HepG2 (cell line): ENCODE results near the gene C1orf159. TPM values are rescaled to one million over a fixed set of nuclear protein-coding genes. Genes with fewer than 3 reads are reported as not detected.

Experiments used
- CHCHD3 ChIP-seq: sonication (generic); formaldehyde crosslinking; IDR thresholded peaks from 2 replicates; pipeline ENCODE4 v1.8.0; 2022; ENCODE audit warnings: mild to moderate bottlenecking, missing genetic modification reagents, moderate library complexity
- CHD4 ChIP-seq: fragments of 200-600 bp; sonication (generic); IDR thresholded peaks from 2 replicates; pipeline ENCODE4 v1.7.0; 2017; ENCODE audit warnings: mild to moderate bottlenecking, low read length, borderline replicate concordance
- DMTF1 ChIP-seq: sonication (generic); formaldehyde crosslinking; IDR thresholded peaks from 2 replicates; pipeline ENCODE4 v1.4.0; 2020; ENCODE audit warnings: mild to moderate bottlenecking, missing genetic modification reagents
- E2F1 ChIP-seq: sonication (generic); formaldehyde crosslinking; IDR thresholded peaks from 2 replicates; pipeline ENCODE4 v1.5.0; 2020; ENCODE audit warnings: missing genetic modification reagents
- EED ChIP-seq: sonication (generic); formaldehyde crosslinking; IDR thresholded peaks from 2 replicates; pipeline ENCODE4 v1.5.0; 2020; ENCODE audit warnings: mild to moderate bottlenecking, missing genetic modification reagents
- HMGA1 ChIP-seq: sonication (generic); formaldehyde crosslinking; conservative IDR thresholded peaks from 2 replicates; pipeline ENCODE4 v1.4.0; 2020; ENCODE audit warnings: missing genetic modification reagents
- LRRFIP1 ChIP-seq: sonication (generic); formaldehyde crosslinking; conservative IDR thresholded peaks from 2 replicates; pipeline ENCODE4 v1.4.0; 2020; ENCODE audit warnings: missing genetic modification reagents
- MLX ChIP-seq: IDR thresholded peaks from 2 replicates; pipeline ENCODE4 v1.6.1; 2016
- POGK ChIP-seq: sonication (generic); formaldehyde crosslinking; conservative IDR thresholded peaks from 2 replicates; pipeline ENCODE4 v1.8.0; 2022; ENCODE audit warnings: mild to moderate bottlenecking, moderate library complexity, missing genetic modification reagents
- RFXANK ChIP-seq: IDR thresholded peaks from 2 replicates; pipeline ENCODE4 v1.6.1; 2016
- SOX6 ChIP-seq, 2 experiments: fragments of 450-650 bp in 1 of 2; sonication (generic) in 1 of 2; formaldehyde crosslinking in 1 of 2; IDR thresholded peaks; 2 replicates each; pipeline versions ENCODE4 v1.4.0 to v1.6.1; 2017 to 2020; ENCODE audit warnings: antibody characterized with exemption in 1 of 2, mild to moderate bottlenecking in 1 of 2, missing genetic modification reagents in 1 of 2
- SUZ12 ChIP-seq: fragments of 150-350 bp; IDR thresholded peaks from 2 replicates; pipeline ENCODE4 v1.6.1; 2014; ENCODE audit warnings: low read depth, low read length
- TEAD2 ChIP-seq: sonication (generic); formaldehyde crosslinking; IDR thresholded peaks from 2 replicates; pipeline ENCODE4 v1.9.0; 2021; ENCODE audit warnings: missing genetic modification reagents
- U2AF1 ChIP-seq: fragments of 200-400 bp; formaldehyde crosslinking; optimal IDR thresholded peaks from 2 replicates; pipeline ENCODE3; 2017; ENCODE audit warnings: mild to moderate bottlenecking, low read depth, low read length
- ZBTB38 ChIP-seq: sonication (generic); formaldehyde crosslinking; IDR thresholded peaks from 2 replicates; pipeline ENCODE4 v1.5.1; 2020; ENCODE audit warnings: mild to moderate bottlenecking, missing genetic modification reagents
- ZFY ChIP-seq: sonication (generic); formaldehyde crosslinking; IDR thresholded peaks from 2 replicates; pipeline ENCODE4 v1.4.0; 2020; ENCODE audit warnings: missing genetic modification reagents
- ZNF124 ChIP-seq: sonication (generic); formaldehyde crosslinking; IDR thresholded peaks from 2 replicates; pipeline ENCODE4 v1.4.0; 2020; ENCODE audit warnings: missing genetic modification reagents
- ZNF34 ChIP-seq: sonication (generic); formaldehyde crosslinking; IDR thresholded peaks from 2 replicates; pipeline ENCODE4 v1.4.0; 2020; ENCODE audit warnings: mild to moderate bottlenecking, missing genetic modification reagents, borderline replicate concordance
- ZNF770 ChIP-seq: sonication (generic); formaldehyde crosslinking; IDR thresholded peaks from 2 replicates; pipeline ENCODE4 v1.5.0; 2020; ENCODE audit warnings: mild to moderate bottlenecking, missing genetic modification reagents
- polyA plus RNA-seq, 8 experiments: library from polyadenylated mRNA; depleted of rRNA in 3 of 8; stranded (reverse) in 7 of 8; unstranded in 1 of 8; fragments of >200 nt; fragmentation: Illumina TruSeq in 4 of 8; extraction: Trizol in 4 of 8; gene quantifications; 2 replicates each; pipeline versions ENCODE4 v1.2.1 to v1.2.3, GENCODE V29; 2011 to 2016; ENCODE audit warnings: low read depth in 4 of 8, missing spikeins in 1 of 8, mixed read lengths in 1 of 8; ENCODE audit not compliant: insufficient read depth in 1 of 8
- total RNA-seq, 5 experiments: library from RNA; depleted of rRNA; stranded (reverse); fragments of >200 nt; fragmentation: Illumina TruSeq; extraction: Trizol; gene quantifications; 2 replicates each; pipeline ENCODE4 v1.2.3, GENCODE V29; 2016; ENCODE audit warnings: low read depth in 1 of 5

Gene C1orf159
- total and polyA plus RNA-seq, 2 of the 13 experiments (the other 11 are each of a cell fraction or from before 2014, with no cell fraction given): 3.8 to 6.7 TPM

- TF ChIP-seq DMTF1 (CRISPR knock-in tag) (no peak), TEAD2 (no peak), POGK (CRISPR knock-in tag) (no peak), CHCHD3 (CRISPR knock-in tag) (0 out of 2 replicates have a peak, but pooled peaks have one; percentile 13), U2AF1 (no peak), ZNF124 (no peak), SUZ12 (no peak), CHD4 (no peak), ZNF34 (no peak), ZFY (peak; percentile 61), MLX (CRISPR knock-in tag) (no peak), RFXANK (CRISPR knock-in tag) (no peak), ZNF770 (CRISPR knock-in tag) (peak; percentile 47; the same call in 1 of the 2 replicates), EED (CRISPR knock-in tag) (no peak), HMGA1 (CRISPR knock-in tag) (no peak), LRRFIP1 (no peak), E2F1 (CRISPR knock-in tag) (no peak), ZBTB38 (peak; percentile 76; the same call in 1 of the 2 replicates), SOX6 (IDR thresholded peaks at IDR 0.05) (no peak), SOX6 (CRISPR knock-in tag; IDR thresholded peaks at IDR 0.05) (peak; percentile 46)
Observed at GRCh38 chr1:1122078-1122811, 6.4 kb upstream of the C1orf159 start (continued).
